ENCODE measurements around the gene PRPF40B.

Gene PRPF40B

GRCh38 chr12:49673446-49674317, 50.3 kb downstream of the PRPF40B start:
- no peak for TF ChIP-seq CTCF (IDR thresholded peaks at IDR 0.05; ENCODE audit: low read depth, low read length, poor library complexity, severe bottlenecking)
- TF ChIP-seq EZH2phosphoT487 (IDR thresholded peaks at IDR 0.05; ENCODE audit: borderline replicate concordance, low read length), result no peak
- Histone ChIP-seq H3K4me3 (ENCODE audit: low read length) (no peak overlapping the region), H3K27ac (ENCODE audit: low read depth, low read length) (no peak overlapping the region), H4K20me1 (ENCODE audit: control insufficient read depth, insufficient read depth, low read depth, low read length) (no peaks in the 10 kb centered on the region), H3K9me3 (ENCODE audit: control insufficient read depth, insufficient read depth, low read length) (no peaks in the 10 kb centered on the region), H3K4me2 (ENCODE audit: low read length) (no peak overlapping the region), H3F3A (ENCODE audit: control insufficient read depth, insufficient read depth) (no peaks in the 10 kb centered on the region), H3K4me1 (ENCODE audit: control insufficient read depth, low read length) (peaks cover 53% of the 10 kb centered on the region), H3K79me2 (ENCODE audit: control insufficient read depth, low read length) (peaks cover 12% of the 10 kb centered on the region), H3K27me3 (ENCODE audit: control insufficient read depth, low read length) (no peaks in the 10 kb centered on the region), H3K36me3 (ENCODE audit: control insufficient read depth, low read length) (no peaks in the 10 kb centered on the region), H3K9me2 (replicated peaks; ENCODE audit: control insufficient read depth, low read length) (no peaks in the 10 kb centered on the region)

- no peaks in the 10 kb centered on the region for H3K36me3 ChIP-seq (ENCODE audit: control insufficient read depth, low read length)
- H3K27me3 ChIP-seq (ENCODE audit: control insufficient read depth, low read length), result no peaks in the 10 kb centered on the region
- H3K4me3 ChIP-seq (ENCODE audit: low read length), result no peak overlapping the region
- TF ChIP-seq CTCF (IDR thresholded peaks at IDR 0.05; ENCODE audit: low read depth, low read length, poor library complexity, severe bottlenecking) (no peak), EZH2phosphoT487 (IDR thresholded peaks at IDR 0.05; ENCODE audit: borderline replicate concordance, low read length) (no peak)
- no peak overlapping the region for H3K27ac ChIP-seq (ENCODE audit: low read depth, low read length)
- H3K4me1 ChIP-seq (ENCODE audit: control insufficient read depth, low read length), result peaks cover 49% of the 10 kb centered on the region
- H3K79me2 ChIP-seq (ENCODE audit: control insufficient read depth, low read length), result peaks cover 9% of the 10 kb centered on the region
- H3F3A ChIP-seq (ENCODE audit: control insufficient read depth, insufficient read depth), result no peaks in the 10 kb centered on the region
- no peaks in the 10 kb centered on the region for H4K20me1 ChIP-seq (ENCODE audit: control insufficient read depth, insufficient read depth, low read depth, low read length)
- H3K9me3 ChIP-seq (ENCODE audit: control insufficient read depth, insufficient read depth, low read length), result no peaks in the 10 kb centered on the region
- H3K4me2 ChIP-seq (ENCODE audit: low read length), result no peak overlapping the region
- no peaks in the 10 kb centered on the region for H3K9me2 ChIP-seq (replicated peaks; ENCODE audit: control insufficient read depth, low read length)
Measured at GRCh38 chr12:49674318-49674981, 51.1 kb downstream of the PRPF40B start.

GRCh38 chr12:49675137-49675536, 51.8 kb downstream of the PRPF40B start:
- Histone ChIP-seq H3K4me1 (ENCODE audit: control insufficient read depth, low read length) (peaks cover 42% of the 10 kb centered on the region), H3K27ac (ENCODE audit: low read depth, low read length) (no peak overlapping the region)

More at GRCh38 chr12:49675137-49675536, 51.8 kb downstream of the PRPF40B start:
- Histone ChIP-seq H3K4me3 (ENCODE audit: low read length) (no peak overlapping the region), H3K79me2 (ENCODE audit: control insufficient read depth, low read length) (peaks cover 9% of the 10 kb centered on the region), H3K36me3 (ENCODE audit: control insufficient read depth, low read length) (no peaks in the 10 kb centered on the region), H3K9me2 (replicated peaks; ENCODE audit: control insufficient read depth, low read length) (no peaks in the 10 kb centered on the region), H3F3A (ENCODE audit: control insufficient read depth, insufficient read depth) (no peaks in the 10 kb centered on the region), H3K9me3 (ENCODE audit: control insufficient read depth, insufficient read depth, low read length) (no peaks in the 10 kb centered on the region), H4K20me1 (ENCODE audit: control insufficient read depth, insufficient read depth, low read depth, low read length) (no peaks in the 10 kb centered on the region), H3K27me3 (ENCODE audit: control insufficient read depth, low read length) (no peaks in the 10 kb centered on the region), H3K4me2 (ENCODE audit: low read length) (no peak overlapping the region)
- TF ChIP-seq CTCF (IDR thresholded peaks at IDR 0.05; ENCODE audit: low read depth, low read length, poor library complexity, severe bottlenecking) (no peak), EZH2phosphoT487 (IDR thresholded peaks at IDR 0.05; ENCODE audit: borderline replicate concordance, low read length) (no peak)
